IgD-negative memory B cell (primary cell): ENCODE measurements around the gene TNP1. TPM values are rescaled to one million over a fixed set of nuclear protein-coding genes. Genes with fewer than 3 reads are reported as not detected.

ENCODE experiments used
- H3K27ac Mint-ChIP-seq, 3 donors: one replicate each; pipeline ENCODE4 v1.8.0; 2020 to 2022; ENCODE audit warnings: mild to moderate bottlenecking in 3 of 3, mixed read lengths in 3 of 3, moderate library complexity in 1 of 3
- H3K27me3 Mint-ChIP-seq: one replicate; pipeline ENCODE4 v1.8.0; 2021; ENCODE audit warnings: mixed read lengths
- H3K36me3 Mint-ChIP-seq: one replicate; pipeline ENCODE4 v1.8.0; 2020; ENCODE audit warnings: mild to moderate bottlenecking, mixed read lengths
- H3K4me1 Mint-ChIP-seq, 3 donors: one replicate each; pipeline ENCODE4 v1.8.0; 2020 to 2022; ENCODE audit warnings: mixed read lengths in 3 of 3, mild to moderate bottlenecking in 1 of 3
- H3K4me3 Mint-ChIP-seq, 4 donors: one replicate each; pipeline ENCODE4 v1.8.0; 2020 to 2022; ENCODE audit warnings: mild to moderate bottlenecking in 4 of 4, mixed read lengths in 4 of 4, moderate library complexity in 3 of 4
- H3K9me3 Mint-ChIP-seq, 3 donors: one replicate each; pipeline ENCODE4 v1.8.0; 2020 to 2021; ENCODE audit warnings: mixed read lengths in 3 of 3, mild to moderate bottlenecking in 1 of 3
- polyA plus RNA-seq: library from polyadenylated mRNA; unstranded; fragments of 300-500 nt; fragmentation: Illumina TruSeq; gene quantifications from one replicate; pipeline ENCODE4 v1.2.3, GENCODE V29; 2021

TNP1 gene
- polyA plus RNA-seq, 1 donor from 2014 or later = not detected

DNA sequence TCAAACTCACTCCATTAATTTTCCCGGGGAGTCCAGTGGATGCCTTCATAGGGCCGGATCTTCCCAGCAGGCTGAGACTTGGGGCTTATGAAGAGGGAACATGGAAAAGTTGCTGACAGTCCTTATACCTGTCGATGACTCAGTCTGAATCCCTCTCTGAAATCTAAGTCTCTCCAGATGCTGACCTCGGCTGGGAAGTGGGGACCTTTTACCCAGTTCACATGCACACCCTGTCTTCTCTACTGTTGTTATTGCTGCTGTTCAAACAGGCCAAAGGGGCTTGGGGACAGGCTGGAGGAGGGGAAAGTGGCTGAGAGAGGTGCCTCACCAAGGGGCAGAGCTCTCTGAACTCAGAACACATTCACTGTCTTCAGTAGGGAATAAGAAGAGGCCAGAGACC is 4.1 kb upstream of the TNP1 start:
- H3K27ac Mint-ChIP-seq = no peak overlapping the region
- H3K36me3 Mint-ChIP-seq = no peaks in the 10 kb centered on the region
- H3K27me3 Mint-ChIP-seq = peaks cover 3% of the 10 kb centered on the region
- peaks cover 0 to 5% (median 0%) of the 10 kb centered on the region in 3 donors for H3K9me3 Mint-ChIP-seq
- H3K4me1 Mint-ChIP-seq = no peaks in the 10 kb centered on the region
- no peak overlapping the region for H3K4me3 Mint-ChIP-seq

DNA sequence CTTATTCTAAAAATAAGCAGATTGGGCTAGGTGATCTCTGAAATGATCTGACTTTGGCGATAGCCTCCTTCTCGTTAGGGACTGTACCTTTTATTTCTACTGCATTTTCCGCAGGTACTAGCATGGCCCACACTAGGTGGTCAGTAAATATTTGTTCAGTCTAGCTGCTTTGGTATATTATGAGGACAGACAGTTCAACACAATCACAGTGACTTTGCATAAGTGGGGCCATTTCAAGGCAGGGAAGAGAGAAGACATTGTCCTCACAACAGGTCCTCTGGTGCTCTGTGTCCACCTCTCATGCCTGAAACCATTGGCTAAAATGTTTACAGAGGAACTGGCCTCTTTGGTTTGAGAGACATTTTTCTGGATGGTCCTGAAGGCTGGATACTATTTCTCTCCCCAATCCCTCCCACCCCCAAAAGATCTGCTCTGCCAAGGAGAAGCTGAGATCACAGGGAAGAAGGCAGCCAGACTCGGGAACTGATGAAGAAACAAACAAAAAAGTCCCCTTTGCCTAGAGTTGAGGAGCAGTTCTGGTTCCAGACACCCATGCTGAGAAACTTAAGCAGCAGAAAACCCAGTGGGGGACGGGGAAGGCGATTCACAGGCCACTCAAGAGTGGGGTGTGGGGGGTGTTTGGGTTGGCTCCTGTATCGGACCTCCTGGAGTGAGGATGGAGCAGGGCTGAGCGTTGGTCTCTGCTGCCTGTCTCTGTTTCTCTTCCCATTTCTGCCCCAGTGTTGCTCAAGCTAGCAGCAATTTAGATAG is 2.9 kb upstream of the TNP1 start:
- H3K27ac Mint-ChIP-seq = no peak overlapping the region
- H3K27me3 Mint-ChIP-seq = peaks cover 4% of the 10 kb centered on the region
- H3K4me1 Mint-ChIP-seq = peaks cover 0 to 2% (median 0%) of the 10 kb centered on the region in 3 donors
- H3K36me3 Mint-ChIP-seq = no peaks in the 10 kb centered on the region
- peaks cover 0 to 5% (median 0%) of the 10 kb centered on the region in 3 donors for H3K9me3 Mint-ChIP-seq
- no peak overlapping the region for H3K4me3 Mint-ChIP-seq

DNA sequence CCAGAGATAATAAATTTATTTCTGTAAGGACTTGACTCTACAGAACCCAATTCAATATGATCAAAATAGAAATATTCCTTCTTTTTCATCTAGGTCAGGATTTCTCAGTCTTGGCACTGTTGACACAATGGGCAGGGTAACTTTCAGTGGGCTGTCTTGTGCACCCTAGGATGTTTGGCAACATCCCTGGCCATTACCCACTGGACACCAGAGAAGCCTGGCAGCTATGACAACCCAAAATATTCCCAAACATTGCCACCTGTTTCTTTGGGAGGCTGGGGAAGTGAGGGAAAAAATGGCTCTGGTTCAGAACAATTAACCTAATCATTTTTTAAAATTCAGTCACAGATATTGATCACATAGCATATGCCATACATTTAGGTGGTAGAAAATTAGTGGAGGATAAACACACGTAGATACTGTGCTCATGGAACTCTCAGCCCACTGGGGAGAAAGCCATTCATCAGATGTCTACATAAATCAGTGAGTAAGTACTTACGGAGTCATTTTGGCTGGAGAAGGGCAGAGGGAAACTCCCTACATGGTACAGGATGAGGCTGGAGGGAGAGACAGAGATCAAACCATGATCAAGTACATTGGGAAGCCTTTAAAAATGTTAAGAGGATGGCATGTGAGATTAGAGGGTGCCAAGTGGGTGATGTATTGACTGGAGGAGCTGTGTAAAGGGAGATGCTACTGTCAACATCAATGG is 718 bp upstream of the TNP1 start:
- Mint-ChIP-seq H3K4me3 (no peak overlapping the region), H3K27ac (no peak overlapping the region), H3K27me3 (peaks cover 3% of the 10 kb centered on the region), H3K4me1 (peaks cover 0 to 2% (median 0%) of the 10 kb centered on the region in 3 donors), H3K9me3 (peaks cover 0 to 4% (median 0%) of the 10 kb centered on the region in 3 donors), H3K36me3 (no peaks in the 10 kb centered on the region)

DNA sequence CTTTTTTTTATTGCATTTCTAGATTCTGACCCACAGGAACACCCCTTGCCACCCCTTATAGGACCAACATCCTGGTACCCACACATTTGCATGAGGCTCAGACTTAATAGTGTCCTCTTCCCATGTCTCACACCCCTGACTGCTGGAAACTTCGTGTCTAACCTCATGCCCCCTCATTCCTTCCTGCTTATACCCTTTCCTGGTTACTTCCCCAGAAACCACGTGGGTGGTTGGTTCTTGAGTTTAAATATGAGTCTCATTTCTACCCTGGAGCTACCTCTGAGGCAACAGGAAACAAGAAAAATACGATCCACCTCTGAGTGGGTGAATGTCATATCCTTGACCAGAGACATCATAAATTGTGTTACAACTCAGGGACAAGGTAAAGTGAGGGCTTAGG is 1.6 kb downstream of the TNP1 start:
- peaks cover 0 to 2% (median 0%) of the 10 kb centered on the region in 3 donors for H3K4me1 Mint-ChIP-seq
- H3K36me3 Mint-ChIP-seq = no peaks in the 10 kb centered on the region
- peaks cover 3% of the 10 kb centered on the region for H3K27me3 Mint-ChIP-seq
- H3K4me3 Mint-ChIP-seq = no peak overlapping the region
- H3K27ac Mint-ChIP-seq = no peak overlapping the region
- peaks cover 0 to 2% (median 1%) of the 10 kb centered on the region in 3 donors for H3K9me3 Mint-ChIP-seq

DNA sequence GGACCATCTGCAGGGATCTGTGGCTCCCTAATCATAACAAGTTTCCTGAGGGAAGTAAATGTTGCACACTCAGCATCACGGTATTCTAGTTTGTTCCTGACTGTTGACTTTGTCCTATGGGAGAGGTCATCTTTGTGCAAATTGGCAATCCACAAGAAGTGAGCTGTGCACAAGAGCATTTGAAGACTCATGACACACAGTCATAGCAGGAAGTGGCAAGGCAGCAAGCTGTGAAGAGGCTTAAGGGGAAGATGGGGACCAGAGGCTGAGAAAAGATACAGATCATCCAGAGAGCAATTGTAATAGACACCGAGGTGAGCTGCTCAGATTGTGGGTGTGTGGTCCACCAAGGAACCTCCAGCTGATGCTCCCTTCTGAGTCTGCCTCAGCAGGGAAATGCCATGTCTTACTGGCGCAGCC is 2.7 kb downstream of the TNP1 start:
- H3K4me3 Mint-ChIP-seq = no peak overlapping the region
- H3K4me1 Mint-ChIP-seq = peaks cover 0 to 2% (median 0%) of the 10 kb centered on the region in 3 donors
- H3K27ac Mint-ChIP-seq = no peak overlapping the region
- H3K9me3 Mint-ChIP-seq = peaks cover 0 to 1% (median 0%) of the 10 kb centered on the region in 3 donors
- no peaks in the 10 kb centered on the region for H3K36me3 Mint-ChIP-seq
- H3K27me3 Mint-ChIP-seq = peaks cover 3% of the 10 kb centered on the region

DNA sequence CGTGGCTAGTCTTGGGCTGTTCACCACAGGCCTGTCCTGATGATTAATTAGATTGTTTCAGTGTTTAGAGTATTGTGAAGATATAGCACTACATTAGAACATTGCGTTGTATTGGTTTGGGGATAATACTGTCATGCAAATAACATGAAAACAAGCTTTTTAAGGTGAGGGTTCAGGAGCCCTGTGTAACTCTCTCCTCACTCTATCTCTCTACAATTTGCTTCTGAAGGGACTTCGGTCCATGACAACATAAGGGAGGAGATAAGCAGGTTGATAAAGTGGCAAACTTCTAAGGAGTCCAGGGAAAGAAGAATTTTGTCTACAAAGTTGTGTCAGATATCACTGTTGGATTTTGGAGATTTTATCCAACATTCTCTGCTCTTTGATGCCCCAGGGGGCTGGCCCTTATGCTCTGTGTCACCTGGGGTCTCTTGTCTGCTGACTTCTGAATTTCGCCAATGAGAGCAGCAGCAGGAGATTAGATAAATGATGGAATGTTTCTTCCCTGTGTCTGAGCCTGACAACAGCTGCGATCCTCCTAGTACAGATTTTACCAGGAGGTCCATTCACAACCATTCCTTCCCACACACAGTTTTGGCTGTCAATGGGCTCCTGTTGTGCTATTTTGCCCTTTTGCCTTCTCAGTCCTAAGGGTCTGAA is 3.3 kb downstream of the TNP1 start:
- Mint-ChIP-seq H3K4me1 (peaks cover 0 to 2% (median 0%) of the 10 kb centered on the region in 3 donors), H3K27ac (no peak overlapping the region), H3K4me3 (no peak overlapping the region), H3K36me3 (no peaks in the 10 kb centered on the region), H3K9me3 (peaks cover 0 to 1% (median 0%) of the 10 kb centered on the region in 3 donors), H3K27me3 (peaks cover 3% of the 10 kb centered on the region)

DNA sequence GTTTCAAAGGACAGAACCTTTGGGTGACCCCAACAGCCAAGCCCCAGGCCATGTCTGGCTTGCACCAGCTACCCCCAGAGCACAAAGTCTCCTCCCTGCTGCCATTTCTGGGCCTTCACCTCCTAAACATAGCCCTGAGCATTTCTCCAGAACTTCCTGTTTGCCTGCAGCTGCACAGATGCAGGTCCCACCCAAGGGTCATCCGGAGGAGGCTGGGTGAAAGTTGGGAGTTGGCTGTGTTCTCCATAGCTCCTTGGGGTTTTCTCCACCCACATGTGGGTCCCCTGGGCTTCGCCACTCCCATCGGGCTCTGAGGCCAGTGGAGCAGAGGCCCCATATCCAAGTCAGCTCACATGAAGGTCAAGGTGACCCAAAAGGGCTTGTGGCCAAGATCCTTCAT is 4.3 kb downstream of the TNP1 start:
- Mint-ChIP-seq H3K27ac (no peak overlapping the region), H3K27me3 (peaks cover 3% of the 10 kb centered on the region), H3K9me3 (peaks cover 0 to 1% (median 0%) of the 10 kb centered on the region in 3 donors), H3K4me3 (no peak overlapping the region), H3K4me1 (peaks cover 0 to 2% (median 0%) of the 10 kb centered on the region in 3 donors), H3K36me3 (no peaks in the 10 kb centered on the region)

DNA sequence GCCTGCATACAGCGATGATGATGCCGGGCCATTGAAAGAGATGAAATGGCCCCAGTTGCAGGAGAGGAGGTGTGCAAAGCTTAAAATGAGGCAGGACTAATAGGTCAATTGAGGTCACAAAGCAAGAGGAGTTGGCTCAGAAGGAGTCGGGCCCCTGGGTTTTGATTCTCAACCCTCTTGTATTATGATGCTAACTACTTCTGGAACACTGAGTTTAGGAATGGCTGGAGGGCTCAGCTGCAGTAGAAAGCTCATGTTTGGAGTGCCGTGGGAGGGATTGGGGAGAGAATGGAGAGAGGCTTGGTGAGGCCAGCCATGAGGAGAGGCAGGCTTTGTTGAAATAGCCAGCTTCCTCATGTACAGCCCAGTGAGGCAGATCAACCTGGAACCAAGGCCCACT is 4.8 kb downstream of the TNP1 start:
- H3K4me3 Mint-ChIP-seq = no peak overlapping the region
- H3K36me3 Mint-ChIP-seq = no peaks in the 10 kb centered on the region
- peaks cover 0 to 1% (median 0%) of the 10 kb centered on the region in 3 donors for H3K9me3 Mint-ChIP-seq
- H3K27me3 Mint-ChIP-seq = peaks cover 3% of the 10 kb centered on the region
- H3K4me1 Mint-ChIP-seq = peaks cover 0 to 2% (median 0%) of the 10 kb centered on the region in 3 donors
- H3K27ac Mint-ChIP-seq = no peak overlapping the region

DNA sequence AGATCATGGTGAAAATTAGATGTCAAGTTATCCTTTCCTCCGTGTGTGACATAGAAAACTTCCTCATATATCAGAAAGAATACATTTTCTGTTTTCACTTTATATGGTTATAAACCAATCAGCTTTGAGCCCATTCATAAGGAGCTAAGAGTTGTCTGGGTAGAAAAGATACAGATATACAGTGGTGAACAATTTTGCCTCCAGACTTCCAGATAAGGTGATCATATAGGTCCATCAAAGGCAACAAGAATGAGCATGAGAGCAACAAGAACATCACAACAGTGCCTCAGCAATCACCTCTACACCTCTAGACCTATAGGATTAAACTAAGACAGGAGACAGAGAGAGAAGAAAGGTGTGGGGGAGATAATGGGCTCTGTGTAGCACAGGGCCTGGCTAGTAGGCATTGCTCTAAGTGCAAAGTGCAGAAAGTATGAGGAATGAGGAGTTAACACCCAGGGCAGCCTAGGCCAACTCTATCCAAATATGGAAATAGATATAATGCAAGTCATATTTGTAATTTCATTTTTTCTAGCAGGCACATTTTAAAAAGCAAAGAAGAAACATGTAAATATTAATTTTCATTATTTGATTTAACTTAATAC is 8.3 kb downstream of the TNP1 start:
- Mint-ChIP-seq H3K4me3 (no peak overlapping the region), H3K27me3 (peaks cover 3% of the 10 kb centered on the region), H3K27ac (peak overlapping the region in 1 of 3 donors; percentile 6), H3K4me1 (no peaks in the 10 kb centered on the region), H3K9me3 (peaks cover 0 to 3% (median 1%) of the 10 kb centered on the region in 3 donors), H3K36me3 (no peaks in the 10 kb centered on the region)

DNA sequence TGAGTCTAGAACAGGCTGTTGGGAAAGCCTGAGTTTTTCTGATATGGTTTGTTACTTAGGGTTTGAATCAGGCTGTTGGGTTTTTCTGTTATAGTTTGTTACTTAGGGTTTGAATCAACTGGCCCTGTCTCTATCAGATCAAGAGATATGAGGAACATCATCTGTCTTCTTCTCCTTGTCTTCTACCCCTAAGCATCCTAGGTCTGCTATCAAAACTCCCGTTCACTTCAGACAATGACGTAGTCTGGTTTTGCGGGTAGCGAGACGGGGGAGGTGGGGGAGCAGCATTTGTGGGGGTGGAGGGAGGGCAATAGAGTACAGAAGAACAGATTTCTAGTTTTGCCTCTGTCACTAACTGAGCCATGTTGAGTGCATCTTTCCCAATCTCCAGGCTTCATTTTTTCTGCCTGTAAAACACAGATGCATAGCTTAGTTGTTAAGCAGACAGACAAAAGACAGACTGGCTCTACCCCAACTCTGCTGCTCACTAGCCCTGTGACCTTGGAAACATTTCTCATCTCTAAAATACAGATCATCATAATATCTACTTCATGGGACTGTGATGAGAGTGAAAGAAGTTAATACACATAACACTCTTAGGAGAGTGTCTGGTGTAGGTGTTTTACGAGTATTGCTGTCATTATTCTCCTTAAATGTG is 9.1 kb downstream of the TNP1 start:
- Mint-ChIP-seq H3K9me3 (peaks cover 0 to 3% (median 1%) of the 10 kb centered on the region in 3 donors), H3K4me1 (no peaks in the 10 kb centered on the region), H3K4me3 (no peak overlapping the region), H3K36me3 (no peaks in the 10 kb centered on the region), H3K27me3 (peaks cover 3% of the 10 kb centered on the region), H3K27ac (no peak overlapping the region)

DNA sequence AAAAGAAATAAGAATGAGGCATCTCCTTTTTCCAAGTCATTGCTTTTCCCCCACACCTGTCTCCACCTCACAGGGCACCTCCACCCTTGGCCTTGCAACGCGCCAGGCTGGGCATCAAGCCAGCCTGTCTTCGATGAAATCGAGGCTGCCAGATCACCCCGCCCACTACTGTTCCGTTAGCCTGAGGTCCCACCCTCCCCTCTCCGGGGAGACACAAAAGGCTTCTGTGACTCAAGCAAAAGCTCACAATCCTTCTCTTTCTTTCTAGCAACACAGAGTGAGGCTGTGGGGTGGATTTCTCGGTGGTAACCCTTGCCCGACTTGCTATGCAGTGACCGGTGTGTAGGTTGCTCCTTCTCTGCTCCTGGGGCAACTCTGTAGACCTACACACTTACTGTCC is 9.9 kb downstream of the TNP1 start:
- H3K36me3 Mint-ChIP-seq = no peaks in the 10 kb centered on the region
- peaks cover 0 to 3% (median 1%) of the 10 kb centered on the region in 3 donors for H3K9me3 Mint-ChIP-seq
- H3K4me3 Mint-ChIP-seq = no peak overlapping the region
- H3K4me1 Mint-ChIP-seq = no peaks in the 10 kb centered on the region
- H3K27me3 Mint-ChIP-seq = peaks cover 3% of the 10 kb centered on the region
- H3K27ac Mint-ChIP-seq = no peak overlapping the region

DNA sequence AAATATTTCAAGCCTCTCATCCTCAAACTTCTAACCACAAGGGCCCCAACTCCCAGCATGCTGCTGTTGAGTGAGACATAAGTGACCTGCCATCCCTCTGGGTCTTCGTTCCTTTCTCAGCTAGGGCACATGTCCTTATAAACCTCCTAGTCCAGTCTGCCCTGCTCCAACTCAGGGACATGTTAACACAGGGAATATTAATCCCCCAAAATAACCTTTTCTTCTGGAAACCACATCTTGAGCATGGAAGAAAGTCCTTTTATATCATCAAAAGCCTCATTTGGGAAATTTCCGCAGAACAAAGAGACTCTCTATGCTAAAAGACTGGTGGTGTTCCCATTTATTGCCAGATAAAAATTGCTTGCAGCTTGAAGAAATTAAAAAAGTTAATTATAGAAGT is 14.4 kb downstream of the TNP1 start:
- H3K27me3 Mint-ChIP-seq = peaks cover 3% of the 10 kb centered on the region
- H3K36me3 Mint-ChIP-seq = no peaks in the 10 kb centered on the region
- H3K4me3 Mint-ChIP-seq = no peak overlapping the region
- H3K27ac Mint-ChIP-seq = no peak overlapping the region
- H3K9me3 Mint-ChIP-seq = peaks cover 0 to 7% (median 3%) of the 10 kb centered on the region in 3 donors
- no peaks in the 10 kb centered on the region for H3K4me1 Mint-ChIP-seq

DNA sequence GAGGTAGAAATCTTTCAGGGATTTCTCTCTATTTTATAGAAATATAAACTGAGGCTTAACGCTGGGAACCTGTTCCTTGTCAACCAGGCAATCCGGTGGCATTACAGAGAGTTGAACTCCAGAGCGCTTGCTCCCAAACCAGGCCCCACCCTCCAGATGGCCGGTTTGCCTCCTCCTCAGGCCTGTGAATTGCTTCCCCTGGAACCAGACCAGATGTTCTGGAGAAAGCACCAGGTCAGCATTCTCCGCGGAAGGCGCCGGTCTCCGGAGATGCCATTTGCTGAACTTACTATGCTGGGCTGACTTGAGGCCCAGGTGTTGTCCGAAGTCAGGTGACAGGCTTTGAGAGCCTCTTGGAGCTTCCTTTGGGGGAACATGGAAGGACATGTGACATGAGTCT is 17.2 kb downstream of the TNP1 start:
- no peak overlapping the region for H3K4me3 Mint-ChIP-seq
- peaks cover 0 to 7% (median 3%) of the 10 kb centered on the region in 3 donors for H3K9me3 Mint-ChIP-seq
- H3K27ac Mint-ChIP-seq = no peak overlapping the region
- no peaks in the 10 kb centered on the region for H3K36me3 Mint-ChIP-seq
- H3K4me1 Mint-ChIP-seq = peaks cover 0 to 1% (median 0%) of the 10 kb centered on the region in 3 donors
- no peaks in the 10 kb centered on the region for H3K27me3 Mint-ChIP-seq

DNA sequence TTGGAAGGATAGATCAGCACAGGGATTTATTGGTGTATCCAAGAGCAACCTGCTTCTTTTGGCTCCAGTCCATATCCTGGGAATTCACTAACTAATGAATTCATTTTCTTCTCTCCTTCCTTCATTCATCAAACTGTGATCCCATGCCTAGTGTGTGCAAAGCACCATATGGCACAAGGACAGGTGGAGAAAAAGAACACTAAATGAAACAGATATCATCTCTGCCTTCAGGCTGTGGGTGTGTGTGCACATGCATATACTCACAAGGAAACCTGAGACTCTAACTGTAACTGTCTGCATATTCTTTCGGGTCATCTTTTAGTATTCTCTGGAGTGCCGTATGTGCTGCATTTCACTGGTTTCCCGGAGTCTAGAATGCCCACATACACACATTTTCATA is 20.2 kb downstream of the TNP1 start:
- Mint-ChIP-seq H3K36me3 (no peaks in the 10 kb centered on the region), H3K4me1 (peaks cover 0 to 3% (median 0%) of the 10 kb centered on the region in 3 donors), H3K27ac (no peak overlapping the region)

More for the DNA sequence above, 20.2 kb downstream of the TNP1 start:
- no peak overlapping the region for H3K4me3 Mint-ChIP-seq
- peaks cover 3% of the 10 kb centered on the region for H3K27me3 Mint-ChIP-seq
- H3K9me3 Mint-ChIP-seq = peaks cover 0 to 6% (median 4%) of the 10 kb centered on the region in 3 donors
